Medulla oblongata (tissue), 1 donor: ENCODE measurements around the gene ABCA7.

Experiments
- DNase-seq: peaks from one replicate; pipeline ENCODE4 v3.0.0-alpha.2; 2015; ENCODE audit errors: extremely low spot score

ABCA7 gene

DNA sequence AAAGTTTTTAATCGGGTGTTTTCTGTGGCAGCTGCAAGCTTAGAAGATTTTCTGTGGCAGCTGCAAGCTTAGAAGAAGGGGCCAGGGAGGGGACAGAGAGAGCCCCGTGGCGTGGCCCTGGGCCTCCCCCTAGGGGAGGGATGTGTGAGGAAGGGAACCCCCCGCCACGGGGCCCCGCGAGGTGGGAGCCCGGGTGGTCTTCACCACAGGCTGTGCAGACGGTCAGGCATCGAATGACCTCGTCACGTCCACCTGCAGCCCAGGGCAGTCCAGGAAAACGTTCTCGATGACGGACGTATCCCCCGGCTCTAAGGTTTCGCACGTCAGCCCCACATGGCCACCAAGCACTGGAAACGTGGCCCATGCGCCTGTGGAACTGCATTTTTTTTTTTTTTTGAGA, 46.7 kb downstream of the ABCA7 start:
- DNase-seq = no peak

DNA sequence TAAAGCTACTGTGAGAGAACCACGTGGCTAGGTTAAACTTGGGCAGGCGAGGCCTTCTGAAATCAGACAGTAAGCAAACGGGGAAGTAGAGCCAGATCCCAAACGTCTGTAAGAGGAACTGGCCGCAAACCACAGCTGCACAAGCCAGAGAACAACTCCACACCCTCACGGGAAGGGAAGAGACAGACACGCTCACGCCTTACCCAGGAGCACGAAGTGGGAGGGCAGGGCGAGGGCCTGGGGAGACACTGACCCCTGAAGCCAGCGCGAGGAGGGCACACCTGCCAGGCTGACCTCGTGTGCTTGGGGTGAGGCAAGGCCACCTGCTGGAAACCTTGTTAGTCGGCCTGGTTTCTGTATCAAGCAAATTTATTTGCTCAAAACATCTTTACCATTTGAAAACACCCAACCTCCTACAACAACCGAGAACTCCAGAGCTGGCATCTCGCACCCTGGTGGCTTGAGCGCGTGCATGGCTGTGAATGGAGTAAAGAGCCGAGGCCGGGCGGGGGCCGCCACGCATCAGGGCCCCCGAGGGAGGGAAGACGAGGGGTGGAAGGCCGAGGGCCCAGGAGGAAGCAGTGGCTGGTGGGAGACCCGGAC, 48.0 kb downstream of the ABCA7 start:
- DNase-seq = peak; percentile 83

DNA sequence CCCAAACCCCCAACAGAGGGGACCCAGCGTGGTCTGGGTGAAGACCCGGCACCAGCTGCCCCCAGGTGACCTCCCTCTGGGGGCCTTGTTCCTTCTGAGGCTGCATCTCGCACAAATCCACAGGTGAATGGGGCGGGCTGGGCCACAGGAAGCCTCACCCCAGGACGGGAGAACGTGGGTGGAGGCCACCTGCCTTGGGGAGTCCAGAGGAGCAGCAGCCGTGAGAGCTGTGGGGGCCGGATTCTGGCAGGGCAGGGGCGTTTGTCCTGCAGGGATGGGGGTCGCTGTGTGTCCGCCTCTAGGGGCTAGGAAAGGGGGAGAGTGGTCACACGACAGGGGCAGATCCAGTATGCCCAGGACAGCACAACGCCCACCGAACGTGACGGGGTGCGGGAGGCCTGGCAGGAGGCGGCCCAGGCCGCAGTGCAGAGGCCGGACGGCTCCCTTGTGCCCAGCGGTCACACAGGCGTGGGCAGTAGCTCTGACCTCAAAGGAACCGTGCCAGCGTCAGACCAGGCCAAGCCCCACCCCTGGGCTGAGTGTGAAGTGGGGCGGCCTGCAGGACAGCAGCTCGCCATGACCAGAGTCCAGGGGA, 48.6 kb downstream of the ABCA7 start:
- no peak for DNase-seq

DNA sequence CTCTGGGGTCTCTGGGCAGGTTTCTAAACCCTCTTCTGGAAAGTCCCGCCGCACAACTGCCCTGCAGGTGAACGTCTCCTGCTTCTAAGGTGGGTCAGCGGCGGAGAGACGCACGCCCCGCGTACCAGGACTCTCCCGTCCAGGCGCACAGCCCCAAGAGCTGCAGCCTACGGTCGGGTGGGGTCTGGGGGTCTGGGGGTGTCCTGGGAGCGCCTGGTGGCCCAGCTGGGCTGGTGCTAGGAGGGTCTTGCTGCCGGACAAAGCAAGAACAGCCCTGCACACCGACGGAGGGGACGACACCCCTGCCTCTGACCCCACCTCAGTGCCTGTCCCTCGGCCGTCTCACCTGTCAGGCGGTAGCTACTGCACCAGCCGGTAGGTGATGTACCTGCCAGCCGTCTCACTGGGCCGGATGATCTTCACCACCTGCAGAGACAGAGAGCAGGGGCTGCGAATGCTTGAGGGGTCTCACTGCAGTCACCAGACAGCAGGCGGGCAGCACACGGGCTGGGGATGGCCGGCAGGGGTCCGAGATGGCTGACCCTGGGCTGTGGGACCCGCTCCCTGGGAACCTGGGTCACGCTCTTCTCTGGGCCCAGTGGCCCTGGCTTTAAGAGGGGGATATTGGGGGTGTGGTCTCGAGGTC, 49.3 kb downstream of the ABCA7 start:
- DNase-seq = no peak

DNA sequence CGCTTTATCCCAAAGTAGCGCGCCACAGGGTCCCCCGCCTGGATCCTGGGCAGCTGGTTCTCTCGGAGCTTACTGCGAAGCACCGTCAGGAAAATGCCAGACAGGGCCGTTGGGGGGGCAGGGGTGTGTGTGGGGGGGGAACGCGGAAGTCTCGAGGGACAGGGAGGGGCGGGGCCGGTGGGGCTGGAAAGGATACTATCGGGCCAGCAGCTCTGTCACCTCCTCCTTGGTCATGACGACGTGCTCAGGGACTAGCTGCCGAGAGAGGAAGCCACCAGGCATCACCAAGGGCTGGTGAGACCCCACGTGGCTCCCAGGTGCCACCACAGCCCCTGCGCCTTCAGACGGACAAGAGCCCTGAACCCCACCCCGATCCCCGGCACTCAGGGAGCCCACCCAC, 50.0 kb downstream of the ABCA7 start:
- DNase-seq = no peak

DNA sequence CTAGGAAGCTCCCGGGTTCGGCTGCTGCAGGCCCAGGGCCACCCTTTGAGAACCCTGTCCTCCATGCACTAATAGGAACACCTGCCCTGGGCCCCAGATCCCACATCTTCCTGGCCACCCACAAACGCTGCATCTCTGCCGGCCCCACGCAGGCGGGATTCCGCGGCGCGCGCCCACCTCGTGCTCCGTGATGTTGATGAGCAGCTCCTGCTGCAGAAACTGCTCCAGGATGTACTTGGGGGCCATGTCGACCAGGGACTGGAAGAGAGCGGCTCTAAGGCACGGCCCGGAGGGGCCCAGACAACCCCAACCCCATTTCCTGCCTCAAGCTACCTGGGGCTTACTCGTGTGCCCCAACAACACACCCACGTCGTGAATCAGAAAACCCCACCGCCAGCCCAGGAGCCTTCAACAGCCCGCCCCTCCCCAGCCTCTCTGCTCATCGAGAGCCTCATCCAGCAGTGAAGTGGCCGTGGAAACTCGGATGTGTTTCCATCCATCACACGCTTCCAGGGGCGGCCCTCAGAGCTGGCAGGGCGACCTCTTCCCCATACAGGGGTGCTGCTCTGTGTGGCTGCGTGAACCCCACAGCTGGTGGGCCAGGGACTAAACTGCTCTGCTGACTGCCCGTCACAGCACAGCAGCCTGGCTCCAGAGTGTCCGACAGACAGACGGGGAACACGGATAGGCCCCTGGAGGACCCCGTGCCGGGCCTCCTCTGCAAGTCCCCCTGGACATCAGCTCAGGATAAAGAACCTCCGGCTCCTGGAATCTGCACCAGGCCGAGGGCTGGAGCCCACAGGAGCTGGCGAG, 51.0 kb downstream of the ABCA7 start:
- no peak for DNase-seq

DNA sequence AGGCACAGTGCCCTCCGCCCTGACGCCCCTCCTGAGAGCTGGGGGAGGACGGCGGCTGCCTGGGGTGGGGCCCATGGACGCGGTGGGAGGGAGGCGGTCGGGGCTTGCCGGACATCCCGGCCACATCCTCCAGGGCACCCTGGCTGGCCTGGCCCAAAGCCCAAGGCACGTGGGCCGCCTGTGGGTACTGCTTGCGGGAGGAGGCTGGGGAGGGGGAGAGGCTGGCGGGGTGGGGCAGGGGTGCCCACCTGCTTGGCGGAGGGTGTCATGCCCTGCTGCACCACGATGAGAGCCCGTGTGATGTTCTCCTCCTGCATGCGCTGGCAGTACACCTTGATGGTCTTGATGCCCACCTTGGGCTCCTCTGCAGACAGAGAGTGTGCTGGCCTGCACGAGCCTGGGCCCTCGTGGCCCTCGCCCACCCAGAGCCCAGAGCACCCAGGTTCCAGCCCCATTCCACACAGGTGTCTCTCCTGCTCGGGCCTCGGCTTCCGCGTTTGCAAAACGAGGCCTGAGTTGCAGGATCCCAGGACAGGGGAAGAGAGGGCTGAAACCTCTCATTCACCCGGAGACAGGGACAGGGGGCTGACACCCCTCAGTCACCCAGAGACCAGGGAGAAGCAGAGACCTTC, 51.8 kb downstream of the ABCA7 start:
- no peak for DNase-seq

DNA sequence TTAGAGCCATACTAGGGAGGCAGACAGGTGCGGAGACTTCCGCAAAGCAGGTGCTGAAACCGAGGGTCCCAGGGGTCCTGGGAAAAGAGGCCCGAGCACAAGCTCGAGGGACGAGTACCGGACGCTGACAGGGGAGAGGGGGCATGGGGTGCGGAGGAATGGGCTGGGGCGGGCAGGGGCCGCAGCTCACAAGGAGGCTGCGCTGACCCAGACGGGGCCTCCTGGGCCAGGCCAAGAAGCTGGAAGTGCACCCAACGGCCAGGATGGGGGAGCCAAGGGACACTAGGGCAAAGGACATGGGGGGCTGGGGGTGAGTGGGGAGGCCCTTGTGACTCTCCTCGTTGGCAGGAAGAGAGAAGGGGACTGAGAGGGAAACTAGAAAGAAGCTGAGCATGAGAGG, 53.4 kb downstream of the ABCA7 start:
- no peak for DNase-seq

DNA sequence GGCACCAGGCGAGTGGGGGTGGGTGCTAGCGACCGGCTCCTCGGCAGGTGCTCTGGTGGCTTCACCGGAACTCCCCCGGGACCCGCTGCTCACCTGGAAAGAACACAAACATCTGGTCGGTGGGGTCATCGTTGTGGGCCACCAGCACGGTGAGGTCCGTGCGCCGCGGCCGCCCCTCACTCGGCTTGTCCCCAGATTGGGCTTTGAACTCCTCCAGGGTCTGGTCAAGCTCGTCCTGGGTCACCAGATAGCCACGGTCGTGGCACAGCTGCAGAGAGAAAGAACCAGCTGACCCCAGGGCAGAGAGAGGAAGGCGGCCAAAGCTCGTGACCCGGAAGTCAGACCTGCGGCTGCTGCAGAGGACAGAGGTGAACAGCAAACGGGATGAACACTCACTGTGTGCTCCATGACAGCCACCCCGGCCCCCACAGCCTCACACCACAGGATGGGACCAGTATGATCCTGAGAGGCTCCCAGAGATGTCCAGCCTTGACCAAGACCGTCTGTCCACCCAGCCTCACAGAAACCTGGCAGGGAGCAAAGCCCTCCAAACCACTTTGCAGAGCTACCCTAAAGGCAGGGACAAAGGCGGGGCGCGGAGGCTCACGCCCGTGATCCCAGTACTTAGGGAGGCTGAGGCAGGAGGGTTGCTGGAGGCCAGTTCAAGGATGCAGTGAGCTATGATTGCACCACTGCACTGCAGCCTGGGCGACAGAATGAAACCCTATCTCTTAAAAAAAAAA, 54.1 kb downstream of the ABCA7 start:
- no peak for DNase-seq

DNA sequence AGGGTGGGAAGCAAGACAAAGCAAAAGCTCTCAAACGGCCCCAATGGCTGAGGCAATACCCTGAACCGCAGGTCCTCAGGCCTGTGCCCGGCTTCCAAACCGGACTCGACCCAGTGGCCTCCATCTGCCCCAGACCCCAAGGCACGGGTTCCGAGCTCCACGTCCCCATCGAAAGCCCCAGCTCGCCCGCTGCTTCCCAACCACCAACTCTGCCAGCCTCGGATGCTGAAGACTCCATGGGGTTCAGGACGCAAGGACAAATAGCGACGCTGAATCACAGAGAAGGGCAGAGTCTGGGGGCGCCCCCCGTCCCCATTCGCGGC, 54.7 kb downstream of the ABCA7 start:
- DNase-seq = no peak

DNA sequence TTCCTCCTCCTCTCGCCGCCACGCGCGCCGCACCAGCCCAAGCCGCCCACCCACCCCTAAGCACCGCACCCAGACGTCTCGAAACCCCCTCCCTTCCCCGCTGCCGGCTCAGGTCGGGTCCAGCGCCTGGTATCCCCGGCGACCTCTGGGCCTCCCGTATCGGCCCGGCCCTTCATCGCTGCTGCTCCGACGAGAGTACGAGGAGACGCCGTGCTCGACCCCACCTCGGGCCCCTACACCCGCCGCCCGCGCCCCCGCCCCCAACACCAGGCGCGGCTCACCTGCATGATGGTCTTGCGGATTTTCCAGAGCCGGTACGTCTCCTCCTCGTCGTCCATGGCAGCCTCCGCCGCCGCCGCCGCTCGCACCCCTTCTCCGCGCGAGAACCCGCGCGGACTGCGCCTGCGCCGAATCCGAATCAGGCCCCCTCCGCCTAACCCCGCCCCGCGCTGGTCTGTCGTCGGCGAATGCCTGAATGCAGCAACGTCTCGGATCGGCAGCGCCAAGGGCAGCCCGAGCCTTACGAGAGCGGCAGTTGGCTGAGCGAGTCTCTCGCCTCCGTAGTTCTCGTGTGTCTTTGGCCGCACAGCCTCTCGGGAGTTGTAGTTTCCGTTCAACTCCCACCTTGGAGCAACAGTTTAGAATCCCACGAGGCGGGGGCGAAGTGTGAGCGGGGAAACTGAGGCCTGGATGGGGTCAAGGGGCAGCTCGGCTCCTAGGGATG, 55.2 kb downstream of the ABCA7 start, which contains the start of gene POLR2E:
Gene POLR2E (minus strand): TSS at position 398 of the 724 bp plus-strand sequence. CDS start 60 bp downstream, at position 338.
- peak; percentile 99 for DNase-seq

DNA sequence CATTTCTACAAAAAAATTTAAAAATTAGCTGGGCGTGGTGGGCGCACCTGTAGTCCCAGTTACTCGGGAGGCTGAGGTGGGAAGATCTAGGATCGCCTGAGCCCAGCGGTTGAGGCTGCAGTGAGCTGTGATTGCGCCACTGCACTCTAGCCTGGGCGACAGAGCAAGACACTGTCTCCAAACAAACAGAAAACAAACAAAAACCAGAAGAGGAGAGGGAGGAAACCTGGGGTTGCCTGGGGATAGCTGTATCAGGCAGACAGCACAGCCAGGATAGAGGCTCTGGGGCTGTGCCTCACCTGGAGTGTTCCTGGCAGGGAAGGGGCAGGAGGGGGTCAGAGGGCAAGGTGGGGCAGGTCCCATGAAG, 57.9 kb downstream of the ABCA7 start:
- no peak for DNase-seq

DNA sequence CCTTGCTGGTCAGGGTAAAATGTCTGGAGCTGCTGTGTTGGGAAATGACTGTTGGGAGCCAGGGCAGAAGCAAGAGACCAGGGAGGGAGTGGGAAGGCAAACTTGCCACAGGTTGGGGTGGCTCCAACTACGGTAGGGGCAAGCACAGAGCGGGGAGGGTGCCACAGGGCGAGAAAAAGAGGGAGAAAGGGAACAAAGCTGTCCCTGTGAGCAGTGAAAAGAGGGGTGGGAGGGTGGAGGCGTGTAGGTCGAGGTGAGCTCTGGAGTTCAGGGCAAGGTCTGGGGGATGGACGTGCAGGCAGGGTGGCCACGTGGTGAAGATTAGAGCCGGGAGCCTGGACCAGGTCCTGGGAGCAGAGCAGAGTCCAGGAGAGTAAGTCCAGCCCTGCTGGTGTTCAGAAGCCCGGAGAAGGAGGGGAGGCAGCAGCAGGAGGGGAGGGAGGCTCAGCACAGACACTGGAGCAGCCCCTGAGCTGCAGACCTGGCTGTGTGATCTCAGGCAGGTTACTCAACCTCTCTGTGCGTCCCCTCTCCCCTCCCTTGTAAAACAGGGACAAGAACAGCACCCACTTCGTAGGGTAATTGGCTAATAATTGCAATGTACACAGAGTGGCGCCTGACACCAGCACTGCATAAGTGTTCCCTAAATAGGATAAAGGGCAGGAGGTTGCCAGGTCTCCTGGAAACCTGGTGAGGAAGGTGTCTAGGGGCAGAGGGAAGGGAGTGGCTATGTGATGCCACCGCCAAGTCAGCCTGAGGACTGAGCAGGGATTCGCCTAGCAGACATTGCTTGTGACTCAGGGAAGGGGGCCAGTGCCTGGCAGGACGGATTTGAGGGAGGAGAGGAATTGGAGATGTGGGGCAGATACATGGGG, 58.5 kb downstream of the ABCA7 start:
- DNase-seq = no peak

DNA sequence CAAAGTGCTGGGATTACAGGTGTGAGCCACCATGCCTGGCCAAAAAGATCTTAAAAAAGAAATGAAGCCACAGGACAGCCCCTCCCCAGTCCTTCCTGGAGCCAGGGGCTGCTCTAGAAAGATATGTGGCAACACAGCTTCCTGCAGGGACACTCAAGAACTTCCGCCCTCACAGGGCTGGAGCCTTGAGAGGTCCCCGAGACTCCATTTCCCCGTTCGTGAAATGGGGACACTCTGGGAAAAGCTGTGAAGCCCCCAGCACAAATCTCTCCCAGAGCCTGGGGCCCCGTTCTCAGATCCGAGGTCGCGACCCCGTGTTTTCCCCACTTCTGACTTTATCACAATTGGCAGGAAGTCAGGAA, 61.4 kb downstream of the ABCA7 start:
- DNase-seq = no peak

DNA sequence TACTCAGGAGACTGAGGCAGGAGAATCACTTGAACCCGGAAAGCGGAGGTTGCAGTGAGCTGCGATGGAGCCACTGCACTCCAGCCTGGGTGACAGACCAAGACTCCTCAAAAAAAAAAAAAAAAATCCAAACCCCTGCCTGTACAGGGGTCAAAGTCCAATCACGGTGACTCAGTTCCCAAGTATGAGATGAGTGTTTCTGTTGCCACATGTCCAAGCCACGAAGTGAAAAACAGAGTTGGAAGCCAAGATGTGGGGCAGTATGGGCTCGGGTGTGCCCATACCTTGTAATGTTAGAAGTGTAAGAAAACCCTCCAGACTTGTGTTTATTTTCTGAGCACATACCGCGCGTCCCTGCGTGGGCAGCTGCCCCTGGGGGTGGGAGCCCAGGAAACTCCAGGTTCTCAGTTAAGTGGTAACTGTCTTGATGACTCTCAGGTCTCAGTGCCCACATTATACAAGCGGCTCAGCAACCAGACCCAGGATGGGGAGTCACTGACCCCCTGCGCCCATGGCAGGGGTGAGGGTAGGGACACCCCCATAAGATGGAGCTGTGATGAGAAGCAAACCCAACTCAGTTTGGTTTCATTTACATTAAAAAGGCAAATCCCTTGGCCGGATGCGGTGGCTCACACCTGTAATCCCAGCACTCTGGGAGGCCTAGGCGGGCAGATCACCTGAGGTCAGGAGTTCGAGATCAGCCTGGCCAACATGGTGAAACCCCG, 62.7 kb downstream of the ABCA7 start:
- peak; percentile 38 for DNase-seq

DNA sequence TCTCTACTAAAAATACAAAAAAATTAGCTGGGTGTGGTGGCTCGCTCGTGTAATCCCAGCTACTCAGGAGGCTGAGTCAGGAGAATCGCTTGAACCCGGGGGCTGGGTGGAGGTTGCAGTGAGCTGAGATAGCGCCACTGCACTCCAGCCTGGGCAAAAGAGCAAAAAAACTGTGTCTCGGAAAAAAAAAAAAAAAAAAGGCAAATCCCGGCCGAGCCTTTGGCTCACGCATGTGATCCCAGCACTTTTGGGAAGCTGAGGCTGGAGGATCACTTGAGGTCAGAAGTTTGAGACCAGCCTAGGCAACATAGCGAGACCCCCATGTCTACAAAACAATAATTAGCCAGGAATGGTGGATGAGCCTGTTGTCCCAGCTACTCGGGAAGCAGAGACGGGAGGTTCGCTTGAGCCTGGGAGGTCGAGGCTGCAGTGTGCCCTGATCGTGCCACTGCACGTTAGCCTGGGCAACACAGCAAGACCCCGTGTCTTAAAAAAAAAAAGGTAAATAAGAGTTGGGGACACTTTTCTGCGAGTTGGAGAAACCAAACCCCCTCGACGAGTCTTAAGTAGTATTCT, 63.3 kb downstream of the ABCA7 start:
- no peak for DNase-seq

DNA sequence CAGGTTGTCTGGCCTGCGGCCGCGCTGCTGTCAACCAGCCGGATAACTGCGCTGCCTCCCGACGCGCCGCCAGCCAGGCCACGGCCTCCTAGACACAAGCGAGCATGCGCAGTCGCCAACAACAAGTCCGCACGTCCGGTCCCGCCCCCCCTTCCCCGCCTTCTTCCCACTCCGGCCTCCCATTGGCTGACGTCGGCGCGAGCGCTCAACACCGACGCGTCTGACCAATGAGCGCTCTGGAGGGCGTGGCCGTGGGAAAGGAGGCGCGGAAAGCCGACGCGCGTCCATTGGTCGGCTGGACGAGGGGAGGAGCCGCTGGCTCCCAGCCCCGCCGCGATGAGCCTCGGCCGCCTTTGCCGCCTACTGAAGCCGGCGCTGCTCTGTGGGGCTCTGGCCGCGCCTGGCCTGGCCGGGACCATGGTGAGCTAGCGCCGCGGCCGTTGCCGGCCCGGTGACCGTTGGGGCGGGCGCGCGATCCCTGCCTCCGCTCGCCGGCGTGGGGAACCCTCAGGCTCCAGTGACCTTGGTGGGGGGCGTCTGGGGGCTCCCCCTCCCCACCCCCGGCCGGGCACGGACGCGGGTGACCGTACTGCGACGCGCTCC, 63.9 kb downstream of the ABCA7 start, which contains the start of gene GPX4:
Gene GPX4 (plus strand): TSS at position 287 of the 603 bp plus-strand sequence. CDS start 50 bp downstream, at position 337.
- DNase-seq = peak; percentile 100

DNA sequence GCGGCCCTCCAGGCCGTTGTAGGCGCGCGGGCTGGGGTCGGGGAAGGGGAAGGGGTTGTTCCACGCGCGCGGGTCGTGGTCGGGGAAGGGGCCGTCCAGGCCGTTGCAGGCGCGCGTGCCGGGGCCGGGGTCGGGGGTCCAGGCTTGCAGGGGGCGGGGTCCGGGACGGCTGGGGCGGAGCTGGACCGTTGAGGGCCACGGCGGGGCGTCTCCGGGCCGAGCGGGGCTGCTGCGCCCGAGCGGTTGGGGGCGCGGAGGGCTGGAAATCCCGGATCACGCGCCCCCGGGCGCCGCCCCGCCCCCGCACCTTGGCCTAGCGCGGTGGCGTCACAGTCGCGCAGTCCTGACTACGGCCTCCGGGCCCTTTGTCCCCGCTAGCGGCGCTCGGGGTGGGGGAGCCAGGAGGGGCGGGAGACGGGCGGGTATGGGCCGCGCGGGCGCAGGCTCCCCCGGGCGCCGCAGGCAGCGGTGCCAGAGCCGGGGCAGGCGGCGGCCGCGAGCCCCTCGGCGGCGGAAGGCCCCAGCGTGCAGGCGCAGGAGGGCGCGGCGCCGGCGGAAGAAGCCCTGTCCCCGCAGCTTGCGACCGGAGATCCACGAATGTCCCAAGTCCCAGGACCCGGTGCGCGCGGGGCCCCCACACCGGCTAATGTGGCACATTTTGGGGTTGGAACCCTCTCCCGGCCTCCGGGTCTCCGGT, 64.6 kb downstream of the ABCA7 start:
- DNase-seq = peak; percentile 81
